ENCODE data around the gene CAMKK1. TPM values are rescaled to one million over a fixed set of nuclear protein-coding genes. Genes with fewer than 3 reads are reported as not detected.

Gene CAMKK1
- total and polyA plus RNA-seq, 2 experiments from 2014 or later = 4.3 to 7.1 TPM

DNA sequence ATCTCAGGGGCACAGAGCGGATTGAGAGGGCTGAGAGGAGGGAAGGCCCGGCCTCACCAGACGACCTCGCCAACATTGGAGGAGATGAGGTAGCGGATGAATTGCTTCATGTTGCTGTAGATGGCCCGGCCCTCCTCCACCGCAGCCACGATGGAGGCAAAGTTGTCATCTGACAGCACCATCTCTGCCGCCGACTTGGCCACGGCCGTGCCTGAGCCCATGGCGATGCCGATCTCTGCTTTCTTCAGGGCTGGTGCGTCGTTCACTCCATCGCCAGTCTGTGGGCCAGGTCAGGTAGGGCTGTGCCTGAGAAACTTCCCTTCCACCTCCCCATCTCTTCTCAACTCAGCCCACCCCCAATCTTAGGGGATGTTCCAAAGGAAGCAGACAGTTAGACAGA lies 44.5 kb upstream of the CAMKK1 start:
- Mint-ChIP-seq H3K4me1 (no peaks in the 10 kb centered on the region), H3K9me3 (no peaks in the 10 kb centered on the region), H3K27me3 (ENCODE audit: insufficient read depth, low read depth, poor library complexity) (peaks cover 8% of the 10 kb centered on the region), H3K27ac (no peak overlapping the region), H3K36me3 (ENCODE audit: low read depth) (peaks cover 16% of the 10 kb centered on the region; the same call in 2 of the 3 replicates), H3K4me3 (no peak overlapping the region)
- Histone ChIP-seq H3K4me3 (no peak overlapping the region), H3K27me3 (ENCODE audit: insufficient read depth) (no peaks in the 10 kb centered on the region), H3K4me1 (ENCODE audit: insufficient read depth) (no peaks in the 10 kb centered on the region), H3K27ac (ENCODE audit: low read depth) (no peak overlapping the region), H3K79me2 (replicated peaks; ENCODE audit: insufficient read depth) (no peaks in the 10 kb centered on the region), H3K9me2 (ENCODE audit: insufficient read depth) (no peaks in the 10 kb centered on the region), H3F3A (replicated peaks; ENCODE audit: low read depth) (no peaks in the 10 kb centered on the region), H4K20me1 (replicated peaks; ENCODE audit: insufficient read depth) (no peaks in the 10 kb centered on the region), H3K4me2 (no peak overlapping the region), H2AFZ (no peak overlapping the region), H3K36me3 (ENCODE audit: insufficient read depth) (no peaks in the 10 kb centered on the region)
- ATAC-seq (no peak), DNase-seq (ENCODE audit: low spot score) (no peak)
- TF ChIP-seq EZH2 (IDR thresholded peaks at IDR 0.05; ENCODE audit: low read depth, unreplicated experiment) (no peak), REST (IDR thresholded peaks at IDR 0.05; ENCODE audit: unreplicated experiment) (no peak), ZNF114 (CRISPR knock-in tag; IDR thresholded peaks at IDR 0.05) (no peak), POLR2AphosphoS5 (IDR thresholded peaks at IDR 0.05; ENCODE audit: low read depth) (no peak), ZNF331 (CRISPR knock-in tag; IDR thresholded peaks at IDR 0.05; ENCODE audit: low read depth) (no peak)
- TF ChIP-seq, protein P1, sequence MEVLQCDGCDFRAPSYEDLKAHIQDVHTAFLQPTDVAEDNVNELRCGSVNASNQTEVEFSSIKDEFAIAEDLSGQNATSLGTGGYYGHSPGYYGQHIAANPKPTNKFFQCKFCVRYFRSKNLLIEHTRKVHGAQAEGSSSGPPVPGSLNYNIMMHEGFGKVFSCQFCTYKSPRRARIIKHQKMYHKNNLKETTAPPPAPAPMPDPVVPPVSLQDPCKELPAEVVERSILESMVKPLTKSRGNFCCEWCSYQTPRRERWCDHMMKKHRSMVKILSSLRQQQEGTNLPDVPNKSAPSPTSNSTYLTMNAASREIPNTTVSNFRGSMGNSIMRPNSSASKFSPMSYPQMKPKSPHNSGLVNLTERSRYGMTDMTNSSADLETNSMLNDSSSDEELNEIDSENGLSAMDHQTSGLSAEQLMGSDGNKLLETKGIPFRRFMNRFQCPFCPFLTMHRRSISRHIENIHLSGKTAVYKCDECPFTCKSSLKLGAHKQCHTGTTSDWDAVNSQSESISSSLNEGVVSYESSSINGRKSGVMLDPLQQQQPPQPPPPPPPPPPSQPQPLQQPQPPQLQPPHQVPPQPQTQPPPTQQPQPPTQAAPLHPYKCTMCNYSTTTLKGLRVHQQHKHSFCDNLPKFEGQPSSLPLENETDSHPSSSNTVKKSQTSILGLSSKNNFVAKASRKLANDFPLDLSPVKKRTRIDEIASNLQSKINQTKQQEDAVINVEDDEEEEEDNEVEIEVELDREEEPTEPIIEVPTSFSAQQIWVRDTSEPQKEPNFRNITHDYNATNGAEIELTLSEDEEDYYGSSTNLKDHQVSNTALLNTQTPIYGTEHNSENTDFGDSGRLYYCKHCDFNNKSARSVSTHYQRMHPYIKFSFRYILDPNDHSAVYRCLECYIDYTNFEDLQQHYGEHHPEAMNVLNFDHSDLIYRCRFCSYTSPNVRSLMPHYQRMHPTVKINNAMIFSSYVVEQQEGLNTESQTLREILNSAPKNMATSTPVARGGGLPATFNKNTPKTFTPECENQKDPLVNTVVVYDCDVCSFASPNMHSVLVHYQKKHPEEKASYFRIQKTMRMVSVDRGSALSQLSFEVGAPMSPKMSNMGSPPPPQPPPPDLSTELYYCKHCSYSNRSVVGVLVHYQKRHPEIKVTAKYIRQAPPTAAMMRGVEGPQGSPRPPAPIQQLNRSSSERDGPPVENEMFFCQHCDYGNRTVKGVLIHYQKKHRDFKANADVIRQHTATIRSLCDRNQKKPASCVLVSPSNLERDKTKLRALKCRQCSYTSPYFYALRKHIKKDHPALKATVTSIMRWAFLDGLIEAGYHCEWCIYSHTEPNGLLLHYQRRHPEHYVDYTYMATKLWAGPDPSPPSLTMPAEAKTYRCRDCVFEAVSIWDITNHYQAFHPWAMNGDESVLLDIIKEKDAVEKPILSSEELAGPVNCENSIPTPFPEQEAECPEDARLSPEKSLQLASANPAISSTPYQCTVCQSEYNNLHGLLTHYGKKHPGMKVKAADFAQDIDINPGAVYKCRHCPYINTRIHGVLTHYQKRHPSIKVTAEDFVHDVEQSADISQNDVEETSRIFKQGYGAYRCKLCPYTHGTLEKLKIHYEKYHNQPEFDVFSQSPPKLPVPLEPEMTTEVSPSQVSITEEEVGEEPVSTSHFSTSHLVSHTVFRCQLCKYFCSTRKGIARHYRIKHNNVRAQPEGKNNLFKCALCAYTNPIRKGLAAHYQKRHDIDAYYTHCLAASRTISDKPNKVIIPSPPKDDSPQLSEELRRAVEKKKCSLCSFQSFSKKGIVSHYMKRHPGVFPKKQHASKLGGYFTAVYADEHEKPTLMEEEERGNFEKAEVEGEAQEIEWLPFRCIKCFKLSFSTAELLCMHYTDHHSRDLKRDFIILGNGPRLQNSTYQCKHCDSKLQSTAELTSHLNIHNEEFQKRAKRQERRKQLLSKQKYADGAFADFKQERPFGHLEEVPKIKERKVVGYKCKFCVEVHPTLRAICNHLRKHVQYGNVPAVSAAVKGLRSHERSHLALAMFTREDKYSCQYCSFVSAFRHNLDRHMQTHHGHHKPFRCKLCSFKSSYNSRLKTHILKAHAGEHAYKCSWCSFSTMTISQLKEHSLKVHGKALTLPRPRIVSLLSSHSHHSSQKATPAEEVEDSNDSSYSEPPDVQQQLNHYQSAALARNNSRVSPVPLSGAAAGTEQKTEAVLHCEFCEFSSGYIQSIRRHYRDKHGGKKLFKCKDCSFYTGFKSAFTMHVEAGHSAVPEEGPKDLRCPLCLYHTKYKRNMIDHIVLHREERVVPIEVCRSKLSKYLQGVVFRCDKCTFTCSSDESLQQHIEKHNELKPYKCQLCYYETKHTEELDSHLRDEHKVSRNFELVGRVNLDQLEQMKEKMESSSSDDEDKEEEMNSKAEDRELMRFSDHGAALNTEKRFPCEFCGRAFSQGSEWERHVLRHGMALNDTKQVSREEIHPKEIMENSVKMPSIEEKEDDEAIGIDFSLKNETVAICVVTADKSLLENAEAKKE (CRISPR knock-in tag; IDR thresholded peaks at IDR 0.05) = no peak
- TF ChIP-seq, protein P2, sequence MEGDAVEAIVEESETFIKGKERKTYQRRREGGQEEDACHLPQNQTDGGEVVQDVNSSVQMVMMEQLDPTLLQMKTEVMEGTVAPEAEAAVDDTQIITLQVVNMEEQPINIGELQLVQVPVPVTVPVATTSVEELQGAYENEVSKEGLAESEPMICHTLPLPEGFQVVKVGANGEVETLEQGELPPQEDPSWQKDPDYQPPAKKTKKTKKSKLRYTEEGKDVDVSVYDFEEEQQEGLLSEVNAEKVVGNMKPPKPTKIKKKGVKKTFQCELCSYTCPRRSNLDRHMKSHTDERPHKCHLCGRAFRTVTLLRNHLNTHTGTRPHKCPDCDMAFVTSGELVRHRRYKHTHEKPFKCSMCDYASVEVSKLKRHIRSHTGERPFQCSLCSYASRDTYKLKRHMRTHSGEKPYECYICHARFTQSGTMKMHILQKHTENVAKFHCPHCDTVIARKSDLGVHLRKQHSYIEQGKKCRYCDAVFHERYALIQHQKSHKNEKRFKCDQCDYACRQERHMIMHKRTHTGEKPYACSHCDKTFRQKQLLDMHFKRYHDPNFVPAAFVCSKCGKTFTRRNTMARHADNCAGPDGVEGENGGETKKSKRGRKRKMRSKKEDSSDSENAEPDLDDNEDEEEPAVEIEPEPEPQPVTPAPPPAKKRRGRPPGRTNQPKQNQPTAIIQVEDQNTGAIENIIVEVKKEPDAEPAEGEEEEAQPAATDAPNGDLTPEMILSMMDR (conservative IDR thresholded peaks at IDR 0.05; ENCODE audit: low read depth in 2 of 2) = no peak

All from GM23338 (cell line).